ENCODE measurements around the gene PIGQ. TPM values are rescaled to one million over a fixed set of nuclear protein-coding genes. Genes with fewer than 3 reads are reported as not detected.

Gene PIGQ
- total RNA-seq, 2 donors from 2014 or later = 76.5 to 83.1 TPM

- Histone ChIP-seq H3K4me3 (no peak overlapping the region), H3K27ac (no peak overlapping the region), H3K4me1 (peaks cover 32% of the 10 kb centered on the region), H3K36me3 (replicated peaks in 1 of 2; ENCODE audit: insufficient read depth in 1 of 2, low read depth in 2 of 2) (peaks cover 0 to 8% of the 10 kb centered on the region in 2 donors), H3K27me3 (no peaks in the 10 kb centered on the region), H3K9me3 (no peaks in the 10 kb centered on the region)
- intact Hi-C loops (cut with DNase I) = no loop called here
- 92 to 94% methylated on average over 19 to 22 of the region's 22 CpGs for WGBS, 2 donors
- ATAC-seq (no peak), DNase-seq (no peak)
- no peak for TF ChIP-seq POLR2A (IDR thresholded peaks at IDR 0.05)
- no peak for TF ChIP-seq CTCF (IDR thresholded peaks at IDR 0.05)
These were observed 46.5 kb upstream of the PIGQ start for GRCh38 chr16:523097-523741.

GRCh38 chr16:524274-525040 lies 45.3 kb upstream of the PIGQ start:
- Histone ChIP-seq H3K4me3 (no peak overlapping the region), H3K27ac (no peak overlapping the region), H3K9me3 (no peaks in the 10 kb centered on the region), H3K27me3 (no peaks in the 10 kb centered on the region), H3K4me1 (peaks cover 43% of the 10 kb centered on the region), H3K36me3 (replicated peaks in 1 of 2; ENCODE audit: insufficient read depth in 1 of 2, low read depth in 2 of 2) (peaks cover 0 to 6% of the 10 kb centered on the region in 2 donors)
- ATAC-seq (no peak), DNase-seq (no peak)
- 85 to 88% methylated on average over 6 to 17 of the region's 24 CpGs for WGBS, 2 donors
- no peak for TF ChIP-seq POLR2A (IDR thresholded peaks at IDR 0.05)
- no peak for TF ChIP-seq CTCF (IDR thresholded peaks at IDR 0.05)
- intact Hi-C loops (cut with DNase I) = no loop called here

- Histone ChIP-seq H3K27ac (peak overlapping the region in 1 of 4 donors; percentile 97), H3K4me3 (no peak overlapping the region), H3K9me3 (no peaks in the 10 kb centered on the region), H3K4me1 (peaks cover 50% of the 10 kb centered on the region), H3K27me3 (no peaks in the 10 kb centered on the region), H3K36me3 (replicated peaks in 1 of 2; ENCODE audit: insufficient read depth in 1 of 2, low read depth in 2 of 2) (peaks cover 0 to 6% of the 10 kb centered on the region in 2 donors)
- no peak for DNase-seq
- intact Hi-C loops (cut with DNase I) = no loop called here
- no peak for ATAC-seq
- no peak for TF ChIP-seq POLR2A (IDR thresholded peaks at IDR 0.05)
- no peak for TF ChIP-seq CTCF (IDR thresholded peaks at IDR 0.05)
- WGBS, 2 donors = 93 to 100% methylated on average over 4 to 8 of the region's 8 CpGs
These were observed 44.6 kb upstream of the PIGQ start for GRCh38 chr16:525123-525519.

GRCh38 chr16:525520-526180 lies 44.1 kb upstream of the PIGQ start:
- TF ChIP-seq POLR2A (IDR thresholded peaks at IDR 0.05) = no peak
- no peak for TF ChIP-seq CTCF (IDR thresholded peaks at IDR 0.05)
- Histone ChIP-seq H3K27me3 (no peaks in the 10 kb centered on the region), H3K27ac (peak overlapping the region; percentile 86 to 97 (median 94)), H3K36me3 (replicated peaks in 1 of 2; ENCODE audit: insufficient read depth in 1 of 2, low read depth in 2 of 2) (peaks cover 0 to under 1% of the 10 kb centered on the region in 2 donors), H3K4me3 (no peak overlapping the region), H3K4me1 (peaks cover 55% of the 10 kb centered on the region), H3K9me3 (no peaks in the 10 kb centered on the region)
- ATAC-seq (no peak), DNase-seq (peak in 3 of 4 donors; percentile 35 to 59 (median 46))
- WGBS, 2 donors = 57 to 65% methylated on average over 12 to 13 of the region's 13 CpGs
- intact Hi-C loops (cut with DNase I) = no loop called here
